ENCODE data around the gene LRRC17.

- TF ChIP-seq, protein P1, sequence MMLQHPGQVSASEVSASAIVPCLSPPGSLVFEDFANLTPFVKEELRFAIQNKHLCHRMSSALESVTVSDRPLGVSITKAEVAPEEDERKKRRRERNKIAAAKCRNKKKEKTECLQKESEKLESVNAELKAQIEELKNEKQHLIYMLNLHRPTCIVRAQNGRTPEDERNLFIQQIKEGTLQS (IDR thresholded peaks at IDR 0.05) = no peak
- TF ChIP-seq POLR2A (IDR thresholded peaks at IDR 0.05; ENCODE audit: borderline replicate concordance, extremely low read depth, insufficient read depth, insufficient read length) = no peak
- TF ChIP-seq, protein P2, sequence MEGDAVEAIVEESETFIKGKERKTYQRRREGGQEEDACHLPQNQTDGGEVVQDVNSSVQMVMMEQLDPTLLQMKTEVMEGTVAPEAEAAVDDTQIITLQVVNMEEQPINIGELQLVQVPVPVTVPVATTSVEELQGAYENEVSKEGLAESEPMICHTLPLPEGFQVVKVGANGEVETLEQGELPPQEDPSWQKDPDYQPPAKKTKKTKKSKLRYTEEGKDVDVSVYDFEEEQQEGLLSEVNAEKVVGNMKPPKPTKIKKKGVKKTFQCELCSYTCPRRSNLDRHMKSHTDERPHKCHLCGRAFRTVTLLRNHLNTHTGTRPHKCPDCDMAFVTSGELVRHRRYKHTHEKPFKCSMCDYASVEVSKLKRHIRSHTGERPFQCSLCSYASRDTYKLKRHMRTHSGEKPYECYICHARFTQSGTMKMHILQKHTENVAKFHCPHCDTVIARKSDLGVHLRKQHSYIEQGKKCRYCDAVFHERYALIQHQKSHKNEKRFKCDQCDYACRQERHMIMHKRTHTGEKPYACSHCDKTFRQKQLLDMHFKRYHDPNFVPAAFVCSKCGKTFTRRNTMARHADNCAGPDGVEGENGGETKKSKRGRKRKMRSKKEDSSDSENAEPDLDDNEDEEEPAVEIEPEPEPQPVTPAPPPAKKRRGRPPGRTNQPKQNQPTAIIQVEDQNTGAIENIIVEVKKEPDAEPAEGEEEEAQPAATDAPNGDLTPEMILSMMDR (IDR thresholded peaks at IDR 0.05 in 2 of 3, conservative IDR thresholded peaks at IDR 0.05 in 1 of 3; ENCODE audit: borderline replicate concordance in 1 of 3, insufficient read depth in 1 of 3, low read depth in 2 of 3, low read length in 2 of 3) = no peak
- TF ChIP-seq EZH2phosphoT487 (IDR thresholded peaks at IDR 0.05; ENCODE audit: borderline replicate concordance) = no peak
- TF ChIP-seq EZH2 (IDR thresholded peaks at IDR 0.05) = no peak
These were observed 13.4 kb downstream of the LRRC17 start for GRCh38 chr7:102925976-102926782.

Measured in HCT116 (cell line).